ENCODE data around the gene MYLK.

- TF ChIP-seq CTCF (IDR thresholded peaks at IDR 0.05; ENCODE audit: low read depth, low read length, missing input control) (no peak), SP1 (IDR thresholded peaks at IDR 0.05) (peak; percentile 8), JUND (IDR thresholded peaks at IDR 0.05) (peak in 1 of 2 donors; percentile 11), ATF3 (IDR thresholded peaks at IDR 0.05) (no peak), TAF1 (conservative IDR thresholded peaks at IDR 0.05) (no peak), MAX (IDR thresholded peaks at IDR 0.05) (peak; percentile 27), GABPA (IDR thresholded peaks at IDR 0.05 in 1 of 2, conservative IDR thresholded peaks at IDR 0.05 in 1 of 2) (no peak), REST (IDR thresholded peaks at IDR 0.05) (no peak), RXRA (IDR thresholded peaks at IDR 0.05) (peak; percentile 37 to 59), RAD21 (IDR thresholded peaks at IDR 0.05) (peak in 1 of 2 donors; percentile 8), NR2F2 (IDR thresholded peaks at IDR 0.05) (peak; percentile 36)
These were observed 76.3 kb downstream of the MYLK start for GRCh38 chr3:123807820-123808219.

All from liver (tissue), 3 donors.